Breast epithelium (tissue), 3 donors: ENCODE data around the gene PSMD5.

Experiments
- CTCF ChIP-seq, 3 donors: fragments of 450-650 bp; IDR thresholded peaks; one replicate each; pipeline ENCODE4 v1.5.1; 2016 to 2017; ENCODE audit warnings: antibody characterized with exemption in 3 of 3, mild to moderate bottlenecking in 3 of 3, moderate library complexity in 3 of 3
- POLR2A ChIP-seq: fragments of 450-650 bp; IDR thresholded peaks from one replicate; pipeline ENCODE4 v1.6.1; 2016; ENCODE audit warnings: antibody characterized with exemption, mild to moderate bottlenecking, moderate library complexity

DNA sequence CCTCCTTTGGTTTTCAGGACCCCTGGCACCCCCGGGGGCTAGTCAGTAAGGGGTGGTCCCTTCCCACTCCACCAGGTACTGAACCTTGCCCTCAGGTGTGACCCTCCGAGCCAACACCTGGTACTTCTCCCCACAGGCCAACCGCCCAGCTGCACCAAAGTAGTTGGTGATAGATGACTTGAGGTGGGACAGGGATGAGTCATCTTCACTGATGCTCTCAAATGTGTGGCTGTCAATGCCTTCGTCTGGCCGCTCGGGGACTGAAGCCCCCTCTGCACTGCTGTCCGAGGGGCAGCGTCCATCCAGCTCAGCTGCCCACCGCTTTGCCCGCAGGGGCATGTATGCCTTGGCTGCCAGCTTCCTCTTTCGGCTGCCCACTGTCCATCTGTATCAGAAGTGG, 15.2 kb upstream of the PSMD5 start:
- TF ChIP-seq CTCF (IDR thresholded peaks at IDR 0.05) (no peak), POLR2A (no peak)
